Activated CD4-positive, alpha-beta memory T cell treated with anti-CD3 and anti-CD28 coated beads, Interleukin-2, amount 10 ng/mL, durations not matched to agents 7 days and 5 days (primary cell): ENCODE data around the gene RAB4A. TPM values are rescaled to one million over a fixed set of nuclear protein-coding genes. Genes with fewer than 3 reads are reported as not detected.
"Not testable (repeated sequence)": the region's sequence is repeated elsewhere in the genome, so short reads cannot be mapped to it uniquely, and the experiment has no call there.

Experiments
- CTCF ChIA-PET: fragments of 350-600 bp; sonication (Branson Sonifier 250); formaldehyde crosslinking; loops from one replicate; lab custom pipeline; 2021; ENCODE audit warnings: antibody characterized with exemption, inconsistent platforms; lab: Charles Lee
- POLR2A ChIA-PET: fragments of 350-600 bp; sonication (Branson Sonifier 250); formaldehyde crosslinking; loops from one replicate; lab custom pipeline; 2021; ENCODE audit warnings: antibody characterized with exemption; lab: Charles Lee
- DNase-seq: peaks from one replicate; pipeline ENCODE4 v3.0.0-alpha.2; 2020
- H3K27ac Mint-ChIP-seq: one replicate; pipeline ENCODE4 v1.8.0; 2021; ENCODE audit warnings: mild to moderate bottlenecking, mixed read lengths
- H3K27me3 Mint-ChIP-seq: one replicate; pipeline ENCODE4 v1.8.0; 2021; ENCODE audit warnings: mixed read lengths
- H3K36me3 Mint-ChIP-seq: one replicate; pipeline ENCODE4 v1.8.0; 2021; ENCODE audit warnings: low read depth, mixed read lengths
- H3K4me1 Mint-ChIP-seq: one replicate; pipeline ENCODE4 v1.8.0; 2021; ENCODE audit warnings: mixed read lengths
- H3K4me3 Mint-ChIP-seq: one replicate; pipeline ENCODE4 v1.8.0; 2021; ENCODE audit warnings: mild to moderate bottlenecking, mixed read lengths
- H3K9me3 Mint-ChIP-seq: one replicate; pipeline ENCODE4 v1.8.0; 2021; ENCODE audit warnings: mixed read lengths
- total RNA-seq, 2 experiments: library from RNA; stranded (reverse); gene quantifications; one replicate each; pipeline ENCODE4 v1.2.3, GENCODE V29; 2021

RAB4A gene
- total RNA-seq, 2 experiments from 2014 or later = 30.9 to 38.0 TPM

DNA sequence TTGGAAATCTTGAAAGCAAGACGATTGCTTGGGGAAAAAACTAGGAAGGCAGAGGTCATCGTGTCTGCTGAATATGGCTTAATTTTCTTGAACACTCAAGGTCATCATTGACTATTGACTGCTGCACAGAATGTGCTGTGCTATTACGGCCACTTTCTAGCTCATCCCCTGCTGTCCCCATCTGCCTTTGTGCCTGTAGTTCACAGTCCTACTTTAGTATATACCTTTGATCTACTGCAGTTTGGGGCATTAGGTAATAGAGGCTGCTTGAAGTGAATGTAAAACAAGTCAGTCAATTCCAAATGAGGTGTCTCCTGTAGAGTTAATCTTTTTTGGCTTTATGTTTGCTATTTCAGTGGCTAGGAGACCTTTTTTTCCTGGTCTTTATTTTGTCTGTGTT is 8.3 kb downstream of the RAB4A start:
- no peaks in the 10 kb centered on the region for H3K9me3 Mint-ChIP-seq
- CTCF ChIA-PET = no interaction called here
- no peaks in the 10 kb centered on the region for H3K27me3 Mint-ChIP-seq
- H3K36me3 Mint-ChIP-seq = peaks cover 21% of the 10 kb centered on the region
- H3K27ac Mint-ChIP-seq = no peak overlapping the region
- POLR2A ChIA-PET = no interaction called here
- DNase-seq = no peak
- H3K4me1 Mint-ChIP-seq = peaks cover 36% of the 10 kb centered on the region
- H3K4me3 Mint-ChIP-seq = no peak overlapping the region

DNA sequence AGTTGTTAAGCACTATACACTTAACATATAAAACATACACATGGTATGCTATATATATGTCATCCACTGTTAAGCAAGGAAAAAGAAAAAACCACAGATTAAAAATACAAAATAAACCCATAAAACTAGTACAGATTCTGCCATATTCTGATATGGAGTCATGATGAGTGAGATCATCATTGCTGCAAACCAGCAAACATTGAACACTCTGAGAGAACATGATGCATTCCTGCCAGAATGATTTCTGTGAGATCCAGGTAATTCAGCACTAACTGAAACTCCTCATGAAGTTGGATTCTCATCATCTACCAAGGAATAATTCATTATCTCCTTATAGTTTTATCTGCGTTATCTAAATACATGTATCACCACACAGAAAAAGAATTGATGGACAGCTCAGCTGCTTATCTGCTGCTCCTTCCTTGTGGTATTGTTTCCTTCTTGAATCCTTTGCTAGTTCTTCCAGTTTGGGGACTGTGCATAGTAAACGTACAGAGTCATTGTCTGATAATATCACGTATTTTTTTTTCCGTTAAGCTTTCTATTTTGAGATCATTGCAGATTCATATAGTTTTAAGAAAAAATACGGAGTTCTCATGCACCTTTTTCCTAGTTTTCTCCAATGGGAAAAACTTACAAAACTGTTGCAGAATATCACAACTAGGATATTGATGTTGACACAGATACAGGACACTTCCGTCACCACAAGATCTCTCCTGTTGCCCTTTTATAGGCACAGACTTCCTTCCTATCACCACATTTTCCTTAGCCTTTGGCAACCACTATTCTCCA is 9.3 kb downstream of the RAB4A start:
- ChIA-PET POLR2A (no interaction called here), CTCF (no interaction called here)
- no peak overlapping the region for H3K4me3 Mint-ChIP-seq
- H3K27ac Mint-ChIP-seq = no peak overlapping the region
- DNase-seq = no peak
- H3K9me3 Mint-ChIP-seq = no peaks in the 10 kb centered on the region
- H3K27me3 Mint-ChIP-seq = no peaks in the 10 kb centered on the region
- peaks cover 20% of the 10 kb centered on the region for H3K36me3 Mint-ChIP-seq
- H3K4me1 Mint-ChIP-seq = peaks cover 34% of the 10 kb centered on the region

DNA sequence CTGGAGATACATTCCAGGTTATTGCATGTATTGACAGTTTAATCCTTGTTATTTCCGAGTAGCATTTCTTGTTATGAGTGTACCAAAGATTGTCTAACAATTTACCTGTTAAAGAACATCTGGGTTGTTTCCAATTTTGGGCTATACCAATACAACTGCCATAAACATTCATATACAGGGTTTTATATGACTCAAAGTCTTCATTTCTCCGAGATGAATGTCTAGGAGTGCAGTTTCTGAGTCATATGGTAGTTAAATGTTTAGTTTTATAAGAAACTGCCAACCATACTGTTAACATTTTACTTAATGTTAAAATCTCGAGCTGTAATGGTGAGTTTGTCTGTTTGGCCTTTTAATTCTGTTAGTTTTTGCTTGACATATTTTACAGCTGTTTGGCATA is 10.0 kb downstream of the RAB4A start:
- H3K9me3 Mint-ChIP-seq = no peaks in the 10 kb centered on the region
- ChIA-PET CTCF (no interaction called here), POLR2A (interaction anchor here (1.0 kb wide), 1 partner anchor 13 kb away, joined by 3 read pairs; no protein-coding TSS in a partner anchor)
- no peaks in the 10 kb centered on the region for H3K27me3 Mint-ChIP-seq
- no peak overlapping the region for H3K27ac Mint-ChIP-seq
- peaks cover 20% of the 10 kb centered on the region for H3K36me3 Mint-ChIP-seq
- H3K4me1 Mint-ChIP-seq = peaks cover 37% of the 10 kb centered on the region
- H3K4me3 Mint-ChIP-seq = no peak overlapping the region
- no peak for DNase-seq

DNA sequence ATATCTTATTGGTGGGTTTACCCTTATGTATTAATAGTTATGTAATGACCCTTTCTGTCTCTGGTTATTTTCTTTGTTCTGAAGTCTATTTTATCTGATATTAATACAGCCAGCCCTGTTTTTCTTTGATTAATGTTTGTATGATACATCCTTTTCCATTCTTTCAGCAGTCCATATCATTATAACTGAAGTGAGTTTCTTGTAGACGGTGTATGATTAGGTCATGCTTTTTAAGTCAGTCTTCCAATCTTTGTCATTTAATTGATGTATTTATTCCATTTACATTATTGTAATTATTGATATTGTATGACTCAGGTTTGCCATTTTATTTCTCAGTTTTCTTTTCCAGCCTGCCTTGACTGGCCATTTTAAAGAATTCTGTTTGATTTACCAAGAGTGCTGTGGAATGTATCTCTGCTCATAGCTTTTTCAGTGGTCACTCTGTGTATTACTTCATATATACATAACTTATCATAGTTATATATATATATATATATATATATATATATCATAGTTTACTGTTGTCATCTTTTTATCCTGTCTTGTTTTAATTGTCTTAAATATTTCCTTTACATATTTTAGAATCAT is 10.5 kb downstream of the RAB4A start:
- ChIA-PET POLR2A (interaction anchor here (1.0 kb wide), 1 partner anchor 13 kb away, joined by 3 read pairs; no protein-coding TSS in a partner anchor), CTCF (no interaction called here)
- Mint-ChIP-seq H3K36me3 (peaks cover 18% of the 10 kb centered on the region), H3K9me3 (no peaks in the 10 kb centered on the region), H3K27ac (no peak overlapping the region), H3K4me3 (no peak overlapping the region), H3K27me3 (no peaks in the 10 kb centered on the region), H3K4me1 (peaks cover 40% of the 10 kb centered on the region)
- no peak for DNase-seq

DNA sequence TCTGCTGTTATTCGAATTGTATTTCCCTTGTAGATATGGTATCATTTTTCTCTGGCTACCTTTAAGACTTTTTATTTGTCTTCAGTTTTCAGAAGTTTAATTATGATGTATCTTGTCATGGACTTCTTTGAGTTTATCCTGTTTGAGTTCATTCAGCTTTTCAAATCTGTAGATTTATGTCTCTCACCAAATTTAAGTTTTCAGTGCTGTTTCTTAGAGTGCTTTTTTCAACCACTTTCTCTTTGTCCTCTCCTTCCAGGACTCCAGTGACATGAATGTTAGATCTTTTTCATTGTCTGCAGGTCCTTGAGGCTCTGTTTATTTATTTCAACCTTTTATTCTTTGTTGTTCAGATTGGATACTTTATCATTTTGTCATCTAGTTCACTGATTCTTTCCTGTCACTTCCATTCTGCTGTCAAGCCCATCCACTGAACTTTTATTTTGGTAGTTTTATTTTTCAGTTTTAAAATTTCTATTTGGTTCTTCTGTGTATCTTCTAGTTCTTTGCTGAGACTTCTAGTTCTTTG is 11.4 kb downstream of the RAB4A start:
- POLR2A ChIA-PET = no interaction called here

DNA sequence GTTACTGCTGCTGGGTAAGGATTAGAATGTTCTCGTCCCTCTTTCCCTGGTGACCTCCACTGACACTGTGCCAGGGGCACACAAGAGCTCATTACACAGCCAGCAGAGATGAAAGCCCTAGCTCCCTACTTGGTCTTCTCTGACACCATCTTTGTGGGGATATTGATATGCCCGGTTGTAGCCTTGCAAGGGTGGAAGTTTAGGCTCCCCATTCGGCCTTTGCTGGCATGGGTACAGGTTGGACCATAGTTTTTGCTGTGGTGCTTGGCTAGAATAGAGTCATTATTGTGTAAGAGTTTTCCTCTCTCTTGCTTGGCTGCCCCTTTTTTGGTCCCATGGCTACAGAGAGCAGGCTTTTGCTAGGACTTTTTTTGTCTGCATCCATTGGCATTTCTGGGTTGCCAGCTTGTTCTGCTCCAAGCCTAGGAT is 12.3 kb downstream of the RAB4A start:
- H3K4me1 Mint-ChIP-seq = peaks cover 56% of the 10 kb centered on the region
- no peaks in the 10 kb centered on the region for H3K27me3 Mint-ChIP-seq
- H3K36me3 Mint-ChIP-seq = peaks cover 31% of the 10 kb centered on the region
- CTCF ChIA-PET = no interaction called here
- no peak overlapping the region for H3K4me3 Mint-ChIP-seq
- no peaks in the 10 kb centered on the region for H3K9me3 Mint-ChIP-seq
- no peak for DNase-seq
- H3K27ac Mint-ChIP-seq = no peak overlapping the region
- POLR2A ChIA-PET = no interaction called here

More for the DNA sequence above, 11.4 kb downstream of the RAB4A start:
- peaks cover 23% of the 10 kb centered on the region for H3K36me3 Mint-ChIP-seq
- CTCF ChIA-PET = no interaction called here
- H3K27ac Mint-ChIP-seq = no peak overlapping the region
- H3K27me3 Mint-ChIP-seq = no peaks in the 10 kb centered on the region
- no peak for DNase-seq
- no peaks in the 10 kb centered on the region for H3K9me3 Mint-ChIP-seq
- H3K4me3 Mint-ChIP-seq = no peak overlapping the region
- H3K4me1 Mint-ChIP-seq = peaks cover 49% of the 10 kb centered on the region

GRCh38 chr1:229284887-229285286 is 14.0 kb downstream of the RAB4A start:
- ChIA-PET POLR2A (no interaction called here), CTCF (no interaction called here)
- Mint-ChIP-seq H3K4me1 (peaks cover 61% of the 10 kb centered on the region), H3K4me3 (no peak overlapping the region), H3K27me3 (no peaks in the 10 kb centered on the region), H3K36me3 (peaks cover 45% of the 10 kb centered on the region), H3K27ac (no peak overlapping the region), H3K9me3 (no peaks in the 10 kb centered on the region)
- DNase-seq = no peak

DNA sequence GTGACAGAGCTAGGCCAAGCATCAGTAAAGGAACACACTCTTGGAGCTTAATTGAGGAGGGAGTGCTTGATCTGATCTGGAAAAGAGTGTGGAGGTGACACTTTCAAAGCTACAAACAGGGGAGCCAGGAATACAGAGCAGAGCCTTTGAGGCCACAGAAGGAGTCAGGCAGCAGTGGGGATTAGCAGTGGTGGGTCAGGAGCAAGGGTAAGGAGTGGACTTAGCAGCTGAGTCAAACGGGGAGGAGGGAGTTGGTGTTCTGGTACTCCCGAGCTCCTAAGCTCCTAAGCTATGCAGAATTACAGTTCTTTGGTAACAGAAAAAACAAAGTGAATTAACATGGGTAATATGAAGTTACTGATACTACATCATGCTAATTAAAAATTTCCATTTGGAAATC is 14.5 kb downstream of the RAB4A start:
- no peak for DNase-seq
- CTCF ChIA-PET = no interaction called here
- POLR2A ChIA-PET = no interaction called here
- peaks cover 51% of the 10 kb centered on the region for H3K36me3 Mint-ChIP-seq
- H3K4me3 Mint-ChIP-seq = no peak overlapping the region
- H3K27me3 Mint-ChIP-seq = no peaks in the 10 kb centered on the region
- H3K4me1 Mint-ChIP-seq = peaks cover 56% of the 10 kb centered on the region
- H3K27ac Mint-ChIP-seq = no peak overlapping the region
- no peaks in the 10 kb centered on the region for H3K9me3 Mint-ChIP-seq

- Mint-ChIP-seq H3K4me1 (peaks cover 50% of the 10 kb centered on the region), H3K36me3 (peaks cover 59% of the 10 kb centered on the region), H3K27me3 (no peaks in the 10 kb centered on the region), H3K9me3 (peaks cover 2% of the 10 kb centered on the region), H3K4me3 (peak overlapping the region; percentile 11), H3K27ac (peak overlapping the region; percentile 43)
- CTCF ChIA-PET = no interaction called here
- no peak for DNase-seq
- POLR2A ChIA-PET = interaction anchor here (1.0 kb wide), 1 partner anchor 15 kb away, joined by 3 read pairs; the partner anchor contains the start of gene RAB4A
These were observed 15.3 kb downstream of the RAB4A start for GRCh38 chr1:229286099-229286766.

DNA sequence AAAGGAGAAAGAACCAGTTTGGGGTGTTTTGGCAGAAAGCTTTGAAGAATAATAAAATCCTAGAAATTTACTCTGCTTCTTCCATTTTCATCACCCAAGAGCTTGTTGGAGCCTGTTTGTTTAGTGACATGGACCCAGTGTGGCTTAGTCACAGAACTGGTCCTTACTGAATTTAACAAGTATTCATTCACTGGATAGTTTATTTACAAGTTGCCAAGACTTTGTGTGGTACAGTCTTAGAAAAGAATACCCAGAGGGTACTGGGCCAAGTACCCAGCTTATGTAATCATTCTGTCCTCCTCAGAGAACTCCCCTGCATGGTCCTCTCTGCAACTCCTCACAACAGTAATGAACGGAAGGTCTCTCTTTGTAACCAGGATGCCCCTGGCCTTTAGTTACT is 16.4 kb downstream of the RAB4A start:
- no peaks in the 10 kb centered on the region for H3K27me3 Mint-ChIP-seq
- peaks cover 43% of the 10 kb centered on the region for H3K4me1 Mint-ChIP-seq
- H3K27ac Mint-ChIP-seq = no peak overlapping the region
- ChIA-PET POLR2A (interaction anchor here (0.8 to 1.5 kb wide), 3 partner anchors 16 to 54 kb away, joined by 3 to 4 read pairs (median 3); partner anchors contain the start of gene RAB4A), CTCF (no interaction called here)
- no peak for DNase-seq
- peaks cover 5% of the 10 kb centered on the region for H3K9me3 Mint-ChIP-seq
- no peak overlapping the region for H3K4me3 Mint-ChIP-seq
- H3K36me3 Mint-ChIP-seq = peaks cover 61% of the 10 kb centered on the region

DNA sequence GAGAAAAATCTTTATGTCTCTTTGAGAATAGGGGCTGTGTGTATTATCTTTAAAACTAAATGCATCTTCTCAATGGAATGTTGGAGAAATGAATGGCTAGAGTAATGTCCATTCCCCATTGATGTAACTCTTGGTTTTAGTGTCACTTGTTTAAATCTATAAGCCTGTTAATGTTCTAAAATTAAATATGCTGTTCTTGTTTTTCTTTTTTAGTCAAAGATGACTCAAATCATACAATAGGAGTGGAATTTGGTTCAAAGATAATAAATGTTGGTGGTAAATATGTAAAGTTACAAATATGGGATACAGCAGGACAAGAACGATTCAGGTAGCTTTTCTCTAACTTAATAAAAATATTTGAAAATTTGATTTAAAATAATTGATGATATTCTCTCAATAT is 17.6 kb downstream of the RAB4A start:
- no peak for DNase-seq
- H3K9me3 Mint-ChIP-seq = peaks cover 5% of the 10 kb centered on the region
- no peak overlapping the region for H3K4me3 Mint-ChIP-seq
- peaks cover 38% of the 10 kb centered on the region for H3K4me1 Mint-ChIP-seq
- peaks cover 52% of the 10 kb centered on the region for H3K36me3 Mint-ChIP-seq
- ChIA-PET CTCF (interaction anchor here (1.0 kb wide), 1 partner anchor 13 kb away, joined by 3 read pairs; no protein-coding TSS in a partner anchor), POLR2A (interaction anchor here (1.5 kb wide), 1 partner anchor 17 kb away, joined by 4 read pairs; the partner anchor contains the start of gene RAB4A)
- no peak overlapping the region for H3K27ac Mint-ChIP-seq
- H3K27me3 Mint-ChIP-seq = no peaks in the 10 kb centered on the region

- H3K4me3 Mint-ChIP-seq, H3K27ac Mint-ChIP-seq, POLR2A ChIA-PET, DNase-seq, H3K27me3 Mint-ChIP-seq, H3K9me3 Mint-ChIP-seq: not testable (repeated sequence)
- Mint-ChIP-seq H3K4me1 (peaks cover 21% of the 10 kb centered on the region), H3K36me3 (peaks cover 56% of the 10 kb centered on the region)
- CTCF ChIA-PET = interaction anchor here (1.5 kb wide), 1 partner anchor 10 kb away, joined by 3 read pairs; no protein-coding TSS in a partner anchor
These were observed 20.8 kb downstream of the RAB4A start for GRCh38 chr1:229291686-229292085.
